Endothelial cell of umbilical vein (primary cell): ENCODE measurements around the gene PPP1R18. TPM values are rescaled to one million over a fixed set of nuclear protein-coding genes. Genes with fewer than 3 reads are reported as not detected.

Source experiments
- BruUV-seq: library from RNA; stranded (reverse); fragments of 400-500 nt; replicated peaks from 2 replicates; lab custom pipeline; 2021; lab: Mats Ljungman, UMichigan
- CTCF ChIA-PET: fragments of 300-600, 350-600 bp; sonication (Branson Sonifier 250); formaldehyde crosslinking; loops from one replicate; lab custom pipeline; 2021; ENCODE audit warnings: antibody characterized with exemption, inconsistent platforms; lab: Charles Lee
- POLR2A ChIA-PET: fragments of 300-600, 350-600 bp; sonication (Branson Sonifier 250); formaldehyde crosslinking; loops from one replicate; lab custom pipeline; 2021; ENCODE audit warnings: antibody characterized with exemption, inconsistent platforms; lab: Charles Lee
- DNase-seq: peaks from one replicate; pipeline ENCODE4 v3.0.0-alpha.2; 2011; ENCODE audit warnings: low read depth, low spot score
- FAIRE-seq: peaks from 2 replicates; lab custom pipeline; 2011; peaks lifted over from hg19 to GRCh38; lab: Jason Lieb, UNC
- H2AFZ ChIP-seq: 2 replicates; pipeline ENCODE4 v1.6.0; 2012; ENCODE audit warnings: low read depth, low read length, control low read depth, inconsistent platforms
- H3K27ac ChIP-seq: 2 replicates; pipeline ENCODE4 v1.5.1; 2011; ENCODE audit warnings: low read depth, mild to moderate bottlenecking, control low read depth, low read length, moderate library complexity; ENCODE audit not compliant: insufficient read depth
- H3K27me3 ChIP-seq, 2 experiments: 2 replicates each; pipeline versions ENCODE4 v1.6.0 to v1.6.1; 2011; ENCODE audit warnings: low read length in 2 of 2, mixed read lengths in 1 of 2; ENCODE audit not compliant: control insufficient read depth in 2 of 2, insufficient read depth in 2 of 2
- H3K36me3 ChIP-seq, 2 experiments: 2 replicates in 1 of 2; 3 replicates in 1 of 2; pipeline ENCODE4 v1.5.1; 2011; ENCODE audit warnings: low read length in 2 of 2, mild to moderate bottlenecking in 1 of 2, moderate library complexity in 1 of 2; ENCODE audit not compliant: control insufficient read depth in 2 of 2, insufficient read depth in 2 of 2; ENCODE audit errors: extremely low read depth in 1 of 2
- H3K4me1 ChIP-seq: 3 replicates; pipeline ENCODE4 v1.5.1; 2011; ENCODE audit warnings: mild to moderate bottlenecking, low read length; ENCODE audit not compliant: control insufficient read depth, insufficient read depth; ENCODE audit errors: extremely low read depth
- H3K4me2 ChIP-seq: 2 replicates; pipeline ENCODE4 v1.6.1; 2011; ENCODE audit warnings: low read length, control low read depth, mixed read lengths; ENCODE audit not compliant: insufficient read depth
- H3K4me3 ChIP-seq, 3 experiments: fragments of 200-600 bp in 1 of 3; sonication (generic), shearing (Covaris generic) in 1 of 3; replicated peaks in 1 of 3; 2 replicates each; pipeline ENCODE4 v1.5.1; 2011 to 2016; ENCODE audit warnings: control low read depth in 3 of 3, low read length in 3 of 3, mild to moderate bottlenecking in 2 of 3, inconsistent platforms in 1 of 3, low read depth in 1 of 3, moderate library complexity in 1 of 3; ENCODE audit not compliant: insufficient read depth in 1 of 3
- H3K79me2 ChIP-seq: 2 replicates; pipeline ENCODE4 v1.6.0; 2012; ENCODE audit warnings: low read length, inconsistent platforms; ENCODE audit not compliant: control insufficient read depth, insufficient read depth
- H3K9ac ChIP-seq: replicated peaks from 2 replicates; pipeline ENCODE3; 2011; ENCODE audit warnings: low read length, control low read depth; ENCODE audit not compliant: insufficient read depth; ENCODE audit errors: extremely low read depth
- H3K9me1 ChIP-seq: replicated peaks from 3 replicates; pipeline ENCODE4 v1.6.0; 2011; ENCODE audit warnings: mild to moderate bottlenecking, low read length; ENCODE audit not compliant: control insufficient read depth, insufficient read depth; ENCODE audit errors: extremely low read depth
- H3K9me3 ChIP-seq: replicated peaks from 2 replicates; pipeline ENCODE4 v1.5.1; 2012; ENCODE audit warnings: low read length, inconsistent platforms; ENCODE audit not compliant: control insufficient read depth, insufficient read depth
- H4K20me1 ChIP-seq: replicated peaks from 2 replicates; pipeline ENCODE3; 2011; ENCODE audit warnings: mild to moderate bottlenecking, low read length; ENCODE audit not compliant: control insufficient read depth, insufficient read depth; ENCODE audit errors: extremely low read depth
- CTCF ChIP-seq, 2 donors: IDR thresholded peaks; 1 replicate in 1 of 2; 2 replicates in 1 of 2; pipeline ENCODE4 v1.5.1; 2011; ENCODE audit warnings: low read length in 2 of 2, mild to moderate bottlenecking in 2 of 2, moderate library complexity in 2 of 2, control low read depth in 1 of 2, inconsistent platforms in 1 of 2, low read depth in 1 of 2; ENCODE audit not compliant: insufficient read depth in 1 of 2; ENCODE audit errors: extremely low read depth in 1 of 2
- EZH2 ChIP-seq: IDR thresholded peaks from 2 replicates; pipeline ENCODE4 v1.6.1; 2012; ENCODE audit warnings: borderline replicate concordance, low read depth, mild to moderate bottlenecking, moderate library complexity, low read length, inconsistent platforms; ENCODE audit not compliant: severe bottlenecking
- JUN ChIP-seq: IDR thresholded peaks from 2 replicates; pipeline ENCODE4 v1.6.1; 2011; ENCODE audit warnings: borderline replicate concordance, low read depth; ENCODE audit not compliant: insufficient read length, insufficient read depth
- MYC ChIP-seq: IDR thresholded peaks from one replicate; pipeline ENCODE4 v1.6.1; 2011; ENCODE audit warnings: mild to moderate bottlenecking, low read depth, low read length
- dilution Hi-C: fragments of 300-500 bp; cut with MboI; formaldehyde crosslinking; loops from one replicate; pipeline ENCODE4 v1.15.0; 2019; ENCODE audit warnings: low sequenced_read_pairs; ENCODE audit not compliant: extremely low pct_ligation_motif_present
- intact Hi-C: fragments of 100-400 bp; cut with micrococcal nuclease; formaldehyde crosslinking; loops from one replicate; pipeline ENCODE4 v1.10.0; 2022
- polyA plus RNA-seq, 4 experiments: library from polyadenylated mRNA; depleted of rRNA in 3 of 4; stranded (reverse) in 3 of 4; unstranded in 1 of 4; fragments of >200 nt; gene quantifications; 2 replicates each; pipeline versions ENCODE4 v1.2.1 to v1.2.3, GENCODE V29; 2011 to 2012; ENCODE audit warnings: missing spikeins in 1 of 4
- total RNA-seq: library from RNA; stranded (reverse); gene quantifications from 2 replicates; pipeline ENCODE4 v1.2.3, GENCODE V29; 2021

The PPP1R18 gene
- total and polyA plus RNA-seq, 2 donors (not counting 3 experiments of a cell fraction or from before 2014, with no cell fraction given): 136 to 173 TPM

DNA sequence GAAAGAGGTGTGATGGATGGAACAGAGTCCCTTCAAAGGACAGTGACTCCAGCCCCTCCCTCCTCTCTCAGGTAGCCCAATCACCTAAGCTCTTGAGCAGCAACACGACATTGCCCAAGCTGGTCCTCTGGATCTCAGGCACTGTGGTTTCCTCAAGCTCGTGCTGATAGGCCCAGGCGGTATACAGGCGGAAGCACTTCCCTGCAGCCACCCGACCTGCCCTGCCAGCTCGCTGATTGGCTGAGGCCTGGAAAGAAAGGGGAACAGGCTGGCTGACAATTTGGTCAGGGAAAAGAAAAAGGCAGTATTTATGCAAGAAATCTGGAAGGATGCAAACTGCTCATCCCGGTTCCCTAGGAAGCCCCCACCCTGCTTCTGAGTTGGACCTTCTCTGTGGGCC lies 29.9 kb downstream of the PPP1R18 start:
- no peaks in the 10 kb centered on the region for H4K20me1 ChIP-seq
- BruUV-seq: no TSS peak
- CTCF ChIA-PET: interaction anchor here (0.5 to 1.1 kb wide), 3 partner anchors 8 to 74 kb away, joined by 3 read pairs; no protein-coding TSS in a partner anchor
- FAIRE-seq: no peak
- H3K4me3 ChIP-seq: no peak overlapping the region
- no peak overlapping the region for H3K9ac ChIP-seq
- H3K4me1 ChIP-seq: no peaks in the 10 kb centered on the region
- no peaks in the 10 kb centered on the region for H3K9me1 ChIP-seq
- dilution Hi-C loops (no loop called here), intact Hi-C loops (no loop called here)
- no peaks in the 10 kb centered on the region for H3K9me3 ChIP-seq
- TF ChIP-seq EZH2 (no peak), JUN (no peak), CTCF (IDR thresholded peaks at IDR 0.05; ENCODE audit: extremely low read depth in 1 of 2, insufficient read depth in 1 of 2, low read depth in 1 of 2, low read length in 2 of 2) (no peak)
- H3K27me3 ChIP-seq: no peaks in the 10 kb centered on the region
- no peak overlapping the region for H3K27ac ChIP-seq
- no peak overlapping the region for H3K4me2 ChIP-seq
- H2AFZ ChIP-seq: no peak overlapping the region
- H3K79me2 ChIP-seq: no peaks in the 10 kb centered on the region
- POLR2A ChIA-PET: no interaction called here
- no peak for DNase-seq
- peaks cover 23 to 55% of the 10 kb centered on the region in 2 experiments for H3K36me3 ChIP-seq

DNA sequence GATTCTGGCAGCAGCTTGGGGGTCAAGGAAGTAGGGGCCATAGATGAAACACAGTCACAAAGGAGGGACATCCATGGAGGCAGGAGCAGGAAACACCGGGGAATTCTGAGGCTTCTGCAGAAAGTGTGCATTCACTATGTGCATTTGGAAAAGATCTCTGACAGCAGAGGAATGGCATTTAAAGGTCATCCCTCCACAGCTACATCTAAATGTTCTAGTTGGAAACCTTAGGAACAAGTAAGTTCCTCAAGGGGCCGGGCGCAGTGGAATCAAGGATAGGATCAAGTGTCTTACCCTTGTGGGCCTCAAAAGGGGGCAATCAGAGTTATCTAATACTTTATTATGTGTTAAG lies 30.7 kb downstream of the PPP1R18 start:
- no TSS peak for BruUV-seq
- H3K27ac ChIP-seq: no peak overlapping the region
- POLR2A ChIA-PET: no interaction called here
- intact Hi-C loops (no loop called here), dilution Hi-C loops (no loop called here)
- no peak for TF ChIP-seq MYC
- no peak overlapping the region for H3K9ac ChIP-seq
- DNase-seq: no peak
- H3K4me1 ChIP-seq: no peaks in the 10 kb centered on the region
- H2AFZ ChIP-seq: no peak overlapping the region
- no peaks in the 10 kb centered on the region for H4K20me1 ChIP-seq
- no peaks in the 10 kb centered on the region for H3K9me3 ChIP-seq
- CTCF ChIA-PET: interaction anchor here (1.1 kb wide), 2 partner anchors 9 to 75 kb away, joined by 3 read pairs; no protein-coding TSS in a partner anchor
- H3K4me2 ChIP-seq: no peak overlapping the region
- H3K27me3 ChIP-seq: no peaks in the 10 kb centered on the region
- H3K36me3 ChIP-seq: peaks cover 19 to 52% of the 10 kb centered on the region in 2 experiments
- no peaks in the 10 kb centered on the region for H3K79me2 ChIP-seq
- FAIRE-seq: no peak
- H3K9me1 ChIP-seq: no peaks in the 10 kb centered on the region
- H3K4me3 ChIP-seq: no peak overlapping the region
